ENCODE results near the gene PRKCG.

DNA sequence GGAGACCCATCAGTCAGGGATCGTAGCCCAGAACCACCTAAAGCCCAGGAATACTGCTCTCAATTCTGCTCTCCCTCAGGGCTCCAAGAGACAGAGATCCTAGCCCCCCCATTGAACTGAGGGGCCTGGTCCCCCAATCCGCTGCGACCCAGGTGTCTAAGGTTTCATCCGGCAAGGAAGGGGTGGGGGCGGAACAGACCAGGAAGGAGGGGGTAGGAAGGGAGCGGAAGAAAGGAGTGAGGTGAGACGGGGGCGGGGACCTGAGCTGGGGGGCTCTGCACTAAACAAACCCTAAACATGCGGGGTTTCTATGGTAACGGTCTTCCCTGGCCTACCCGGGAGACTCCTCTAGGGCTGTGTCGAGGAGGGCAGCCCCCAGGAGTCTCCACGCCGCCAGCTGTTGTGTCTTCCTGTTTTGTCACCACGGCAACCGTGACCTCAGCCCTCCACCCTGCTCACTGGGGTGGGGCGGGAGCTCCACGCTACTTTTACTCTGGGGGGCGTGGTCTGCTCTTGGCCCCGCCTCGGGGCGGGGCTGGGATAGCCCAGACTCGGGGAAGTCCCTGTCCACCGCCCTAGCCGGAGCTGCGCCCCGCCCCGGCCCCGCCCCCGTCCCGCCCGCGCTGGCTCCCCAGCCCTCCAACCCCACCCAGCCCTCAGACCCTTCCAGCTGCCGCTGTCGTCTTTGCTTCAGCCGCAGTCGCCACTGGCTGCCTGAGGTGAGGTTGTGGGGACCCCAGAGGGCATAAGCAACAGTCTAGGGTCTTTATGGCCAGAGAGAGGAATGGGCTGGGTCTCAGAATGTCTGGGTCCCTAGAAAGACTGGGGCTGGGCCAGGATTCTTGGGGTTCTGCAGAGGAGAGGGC is 14.5 kb upstream of the PRKCG start, which contains the start of gene MYADM:
- TF ChIP-seq CTCF (conservative IDR thresholded peaks at IDR 0.05): no peak
- TF ChIP-seq ZFX (IDR thresholded peaks at IDR 0.05): no peak
